IPS-20b (cell line): ENCODE data around the gene HPS4.

Experiments used
- H3K27ac ChIP-seq: one replicate; pipeline ENCODE4 v1.5.1; 2013; ENCODE audit warnings: low read length
- H3K27me3 ChIP-seq: 2 replicates; pipeline ENCODE4 v1.6.1; 2013; ENCODE audit warnings: mild to moderate bottlenecking, low read length, inconsistent platforms; ENCODE audit not compliant: insufficient read depth
- H3K36me3 ChIP-seq: 2 replicates; pipeline ENCODE4 v1.6.1; 2013; ENCODE audit warnings: low read depth, mild to moderate bottlenecking, inconsistent platforms, low read length, moderate library complexity; ENCODE audit not compliant: insufficient read depth
- H3K4me1 ChIP-seq: 2 replicates; pipeline ENCODE4 v1.6.1; 2013; ENCODE audit warnings: mild to moderate bottlenecking, control low read depth, inconsistent platforms, low read length, moderate library complexity; ENCODE audit not compliant: insufficient read depth
- H3K4me3 ChIP-seq: 2 replicates; pipeline ENCODE4 v1.5.1; 2013; ENCODE audit warnings: mild to moderate bottlenecking, low read length, inconsistent platforms
- H3K9ac ChIP-seq: 2 replicates; pipeline ENCODE4 v1.6.1; 2013; ENCODE audit warnings: low read depth, mild to moderate bottlenecking, inconsistent platforms, low read length, moderate library complexity
- H3K9me3 ChIP-seq: 2 replicates; pipeline ENCODE4 v1.6.1; 2013; ENCODE audit warnings: mild to moderate bottlenecking, low read depth, low read length, inconsistent platforms; ENCODE audit not compliant: insufficient read depth

Gene HPS4

GRCh38 chr22:26462641-26463040, 20.9 kb downstream of the HPS4 start:
- Histone ChIP-seq H3K9ac (no peak overlapping the region), H3K27me3 (no peaks in the 10 kb centered on the region), H3K36me3 (peaks cover 96% of the 10 kb centered on the region), H3K4me3 (no peak overlapping the region), H3K9me3 (no peaks in the 10 kb centered on the region), H3K4me1 (peaks cover 2% of the 10 kb centered on the region; the same call in 1 of the 2 replicates), H3K27ac (no peak overlapping the region)

DNA sequence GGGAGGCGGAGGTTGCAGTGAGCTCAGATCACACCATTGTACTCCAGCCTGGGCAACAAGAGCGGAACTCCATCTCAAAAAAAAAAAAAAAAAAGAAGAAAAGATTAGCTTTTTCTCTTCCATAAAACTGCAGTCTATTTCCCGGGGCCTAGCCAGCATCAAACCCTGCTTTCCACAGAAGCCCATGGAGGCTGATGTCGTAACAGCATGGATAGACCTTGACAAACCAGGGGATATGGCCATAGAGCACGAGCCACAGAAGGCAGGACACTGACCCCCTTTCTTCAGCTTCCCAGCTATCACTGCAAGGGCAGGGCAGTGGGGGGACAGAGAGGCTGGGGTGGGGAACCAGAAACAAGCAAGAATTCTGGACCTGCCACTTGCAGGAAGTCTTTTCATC, 21.5 kb downstream of the HPS4 start:
- peaks cover 94% of the 10 kb centered on the region for H3K36me3 ChIP-seq
- no peak overlapping the region for H3K27ac ChIP-seq
- H3K4me3 ChIP-seq, result no peak overlapping the region
- no peak overlapping the region for H3K9ac ChIP-seq
- H3K27me3 ChIP-seq, result no peaks in the 10 kb centered on the region
- H3K9me3 ChIP-seq, result no peaks in the 10 kb centered on the region
- H3K4me1 ChIP-seq, result peaks cover 2% of the 10 kb centered on the region; the same call in 1 of the 2 replicates

DNA sequence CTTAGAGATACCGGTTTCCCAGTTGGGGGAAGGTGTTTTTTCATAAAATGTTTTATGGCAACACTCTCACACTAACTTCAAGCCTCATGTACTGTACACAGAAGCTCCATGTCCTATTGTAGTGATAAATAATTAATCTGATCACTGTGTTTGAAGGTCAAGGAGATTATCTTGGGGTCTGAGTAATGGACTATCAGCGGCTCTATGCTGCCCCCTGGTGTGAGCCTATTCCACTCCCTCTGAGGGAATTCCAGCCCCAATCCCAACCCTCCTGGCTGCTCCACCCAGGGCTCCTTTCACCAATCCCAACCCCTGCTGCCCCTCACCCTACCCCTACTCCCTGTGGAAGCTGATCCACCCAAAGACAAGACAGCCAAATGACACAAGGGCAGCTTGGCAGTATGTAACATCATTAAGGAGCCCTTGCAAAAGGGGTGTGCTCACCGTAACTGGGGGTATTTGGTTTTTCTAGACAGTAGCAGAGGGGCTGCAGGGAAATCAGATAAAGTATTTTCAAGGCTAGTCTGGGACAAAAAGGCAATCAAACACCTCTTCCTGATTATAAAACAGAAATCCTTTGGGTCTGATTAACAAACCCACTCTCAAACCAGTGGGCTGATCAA, 22.3 kb downstream of the HPS4 start:
- Histone ChIP-seq H3K36me3 (peaks cover 92% of the 10 kb centered on the region), H3K27ac (no peak overlapping the region), H3K9me3 (no peaks in the 10 kb centered on the region), H3K9ac (no peak overlapping the region), H3K4me3 (no peak overlapping the region), H3K27me3 (no peaks in the 10 kb centered on the region), H3K4me1 (peaks cover 2% of the 10 kb centered on the region; the same call in 1 of the 2 replicates)

GRCh38 chr22:26460202-26460601, 23.4 kb downstream of the HPS4 start:
- H3K4me1 ChIP-seq, result peaks cover 2% of the 10 kb centered on the region; the same call in 1 of the 2 replicates
- H3K27ac ChIP-seq, result no peak overlapping the region
- peaks cover 87% of the 10 kb centered on the region for H3K36me3 ChIP-seq
- H3K9ac ChIP-seq, result no peak overlapping the region
- no peaks in the 10 kb centered on the region for H3K27me3 ChIP-seq
- H3K9me3 ChIP-seq, result no peaks in the 10 kb centered on the region
- H3K4me3 ChIP-seq, result no peak overlapping the region

DNA sequence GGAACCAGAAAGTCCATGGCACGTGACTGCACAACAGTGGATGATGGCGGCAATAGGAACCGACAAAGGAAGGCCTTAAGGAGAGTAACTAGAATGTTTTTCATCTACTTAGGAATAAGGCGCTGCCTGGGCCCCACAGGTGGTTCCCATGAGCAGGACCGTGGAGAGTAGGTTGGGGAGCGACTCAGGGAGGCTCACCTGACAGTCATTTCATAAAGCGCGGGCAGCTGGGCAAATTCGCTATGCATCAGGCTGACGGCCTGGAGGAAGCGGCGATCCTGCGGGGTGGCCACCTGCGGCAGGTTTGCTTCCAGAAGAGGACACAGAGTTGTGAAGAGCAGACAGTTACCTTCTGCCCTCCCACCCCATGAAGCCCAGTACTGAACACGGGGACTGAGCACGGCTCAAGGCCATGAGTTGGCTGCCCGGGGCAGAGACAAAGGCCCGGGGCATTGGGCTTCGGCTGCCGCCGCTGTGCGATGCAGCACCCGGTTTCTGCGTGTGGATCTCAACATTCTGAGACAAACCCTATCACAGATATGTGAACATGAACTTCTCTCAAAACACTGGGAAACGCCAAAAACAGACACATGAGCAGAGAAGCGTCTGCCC, 25.8 kb downstream of the HPS4 start:
- Histone ChIP-seq H3K9me3 (no peaks in the 10 kb centered on the region), H3K27ac (no peak overlapping the region), H3K4me3 (no peak overlapping the region), H3K9ac (no peak overlapping the region), H3K36me3 (peaks cover 78% of the 10 kb centered on the region), H3K4me1 (peaks cover 2% of the 10 kb centered on the region; the same call in 1 of the 2 replicates), H3K27me3 (no peaks in the 10 kb centered on the region)

- H3K36me3 ChIP-seq, result peaks cover 75% of the 10 kb centered on the region
- H3K27me3 ChIP-seq, result no peaks in the 10 kb centered on the region
- no peak overlapping the region for H3K4me3 ChIP-seq
- H3K9me3 ChIP-seq, result no peaks in the 10 kb centered on the region
- H3K27ac ChIP-seq, result no peak overlapping the region
- no peak overlapping the region for H3K9ac ChIP-seq
- no peaks in the 10 kb centered on the region for H3K4me1 ChIP-seq
Measured at GRCh38 chr22:26453812-26454500, 29.6 kb downstream of the HPS4 start.

- peaks cover 68% of the 10 kb centered on the region for H3K36me3 ChIP-seq
- no peaks in the 10 kb centered on the region for H3K4me1 ChIP-seq
- H3K9ac ChIP-seq, result no peak overlapping the region
- no peak overlapping the region for H3K27ac ChIP-seq
- H3K9me3 ChIP-seq, result no peaks in the 10 kb centered on the region
- no peaks in the 10 kb centered on the region for H3K27me3 ChIP-seq
- no peak overlapping the region for H3K4me3 ChIP-seq
Measured at GRCh38 chr22:26453216-26453615, 30.4 kb downstream of the HPS4 start.

GRCh38 chr22:26452236-26453016, 31.2 kb downstream of the HPS4 start:
- no peaks in the 10 kb centered on the region for H3K9me3 ChIP-seq

GRCh38 chr22:26450453-26451185, 33.0 kb downstream of the HPS4 start:
- H3K27ac ChIP-seq, result no peak overlapping the region
- H3K9me3 ChIP-seq, result no peaks in the 10 kb centered on the region
- H3K9ac ChIP-seq, result no peak overlapping the region
- H3K27me3 ChIP-seq, result no peaks in the 10 kb centered on the region
- H3K4me1 ChIP-seq, result no peaks in the 10 kb centered on the region
- H3K4me3 ChIP-seq, result no peak overlapping the region
- H3K36me3 ChIP-seq, result peaks cover 46% of the 10 kb centered on the region

More at GRCh38 chr22:26452236-26453016, 31.2 kb downstream of the HPS4 start:
- Histone ChIP-seq H3K4me1 (no peaks in the 10 kb centered on the region), H3K27me3 (no peaks in the 10 kb centered on the region), H3K9ac (no peak overlapping the region), H3K36me3 (peaks cover 60% of the 10 kb centered on the region), H3K27ac (no peak overlapping the region), H3K4me3 (no peak overlapping the region)

GRCh38 chr22:26448941-26449340, 34.6 kb downstream of the HPS4 start:
- no peak overlapping the region for H3K4me3 ChIP-seq
- H3K9ac ChIP-seq, result no peak overlapping the region
- no peaks in the 10 kb centered on the region for H3K27me3 ChIP-seq
- H3K9me3 ChIP-seq, result no peaks in the 10 kb centered on the region
- H3K4me1 ChIP-seq, result no peaks in the 10 kb centered on the region
- no peak overlapping the region for H3K27ac ChIP-seq
- peaks cover 53% of the 10 kb centered on the region for H3K36me3 ChIP-seq

GRCh38 chr22:26448334-26448733, 35.2 kb downstream of the HPS4 start:
- H3K9me3 ChIP-seq, result no peaks in the 10 kb centered on the region
- no peak overlapping the region for H3K4me3 ChIP-seq
- H3K27ac ChIP-seq, result no peak overlapping the region
- H3K9ac ChIP-seq, result no peak overlapping the region
- no peaks in the 10 kb centered on the region for H3K4me1 ChIP-seq
- peaks cover 50% of the 10 kb centered on the region for H3K36me3 ChIP-seq
- H3K27me3 ChIP-seq, result no peaks in the 10 kb centered on the region
